ENCODE data around the gene ZFYVE16.
"Not testable (repeated sequence)": the region's sequence is repeated elsewhere in the genome, so short reads cannot be mapped to it uniquely, and the experiment has no call there.

The ZFYVE16 gene

DNA sequence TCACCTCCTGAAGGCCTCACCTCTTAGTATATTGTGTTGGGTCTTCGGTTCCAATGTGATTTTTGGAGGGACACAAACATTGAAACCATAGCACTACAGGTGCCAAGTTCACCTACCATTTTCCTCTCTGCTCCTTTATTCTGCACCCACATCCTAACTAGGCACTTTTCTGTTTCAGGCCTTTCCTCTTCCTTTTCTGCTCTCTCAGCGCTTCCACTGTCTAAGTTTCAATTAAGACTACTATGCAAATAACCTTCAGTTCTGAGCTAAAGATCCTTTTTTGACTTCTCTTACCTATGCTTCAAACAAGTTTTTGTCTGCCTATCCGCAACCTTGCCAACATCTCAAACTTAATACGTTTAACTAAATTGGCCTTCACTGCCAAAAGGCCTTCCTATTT, 25.4 kb upstream of the ZFYVE16 start:
- Histone ChIP-seq H3K36me3 (no peaks in the 10 kb centered on the region), H3K27me3 (no peaks in the 10 kb centered on the region)

GRCh38 chr5:80387063-80387768, 20.6 kb upstream of the ZFYVE16 start:
- no peak for TF ChIP-seq Cebpa-rat (IDR thresholded peaks at IDR 0.05)
- Histone ChIP-seq H4K20me1 (no peaks in the 10 kb centered on the region), H3K27ac (no peak overlapping the region), H3K4me1 (peaks cover 0 to 19% (median 0%) of the 10 kb centered on the region in 10 experiments; a peak in 2 of 20 replicates), H3K9me3 (replicated peaks in 1 of 11) (peaks cover under 1 to 12% (median 8%) of the 10 kb centered on the region in 11 experiments; a peak in 16 of 22 replicates), H3K36me3 (no peaks in the 10 kb centered on the region), H3K27me3 (no peaks in the 10 kb centered on the region), H3K4me3 (no peak overlapping the region), H3K4me2 (no peak overlapping the region), H3K9ac (no peak overlapping the region)

More for the DNA sequence above, 25.4 kb upstream of the ZFYVE16 start:
- Histone ChIP-seq H3K9me3 (replicated peaks in 1 of 11) (no peaks in the 10 kb centered on the region), H3K4me3 (no peak overlapping the region), H3K27ac (no peak overlapping the region), H3K4me1 (peaks cover 0 to 6% (median 0%) of the 10 kb centered on the region in 10 experiments; a peak in 2 of 20 replicates), H3K9ac (no peak overlapping the region), H4K20me1 (no peaks in the 10 kb centered on the region), H3K4me2 (no peak overlapping the region)
- no peak for TF ChIP-seq Cebpa-rat (IDR thresholded peaks at IDR 0.05)

DNA sequence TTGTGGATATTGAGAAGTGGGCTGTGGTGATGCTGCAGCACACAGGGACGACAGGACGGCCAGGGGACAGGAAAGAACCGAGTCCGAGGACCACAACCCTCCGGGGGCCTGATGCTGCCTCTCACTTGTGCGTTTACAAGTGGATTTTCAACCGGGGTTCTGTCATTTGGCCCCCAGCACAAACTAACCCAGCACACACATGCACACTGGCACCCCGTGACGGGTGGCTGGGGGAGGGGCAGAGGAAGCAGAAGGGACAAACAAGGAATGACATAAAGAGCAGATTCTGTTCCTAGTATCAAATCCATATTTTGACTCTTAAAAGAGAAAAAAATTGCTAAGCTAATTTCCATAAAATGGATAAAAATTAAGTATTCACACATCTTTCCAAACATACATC, 18.3 kb upstream of the ZFYVE16 start:
- TF ChIP-seq Cebpa-rat (IDR thresholded peaks at IDR 0.05): no peak
- H3K4me2 ChIP-seq: no peak overlapping the region

GRCh38 chr5:80390413-80390812, 17.5 kb upstream of the ZFYVE16 start:
- Histone ChIP-seq H3K4me1 (peaks cover 0 to 19% (median 0%) of the 10 kb centered on the region in 10 experiments; a peak in 2 of 20 replicates), H3K9me3 (replicated peaks in 1 of 11) (peaks cover 5 to 23% (median 17%) of the 10 kb centered on the region in 11 experiments; a peak in 20 of 22 replicates)
- not testable (repeated sequence) for H3K4me3 ChIP-seq, H3K4me2 ChIP-seq, H4K20me1 ChIP-seq, H3K27me3 ChIP-seq, H3K9ac ChIP-seq, H3K36me3 ChIP-seq, H3K27ac ChIP-seq

More for the DNA sequence above, 18.3 kb upstream of the ZFYVE16 start:
- H3K9ac ChIP-seq: no peak overlapping the region
- H3K27me3 ChIP-seq: no peaks in the 10 kb centered on the region
- peaks cover 5 to 23% (median 17%) of the 10 kb centered on the region in 11 experiments; a peak in 20 of 22 replicates for H3K9me3 ChIP-seq (replicated peaks in 1 of 11)
- no peaks in the 10 kb centered on the region for H4K20me1 ChIP-seq
- H3K27ac ChIP-seq: no peak overlapping the region
- H3K4me3 ChIP-seq: no peak overlapping the region
- no peaks in the 10 kb centered on the region for H3K36me3 ChIP-seq
- H3K4me1 ChIP-seq: peaks cover 0 to 19% (median 0%) of the 10 kb centered on the region in 10 experiments; a peak in 2 of 20 replicates

DNA sequence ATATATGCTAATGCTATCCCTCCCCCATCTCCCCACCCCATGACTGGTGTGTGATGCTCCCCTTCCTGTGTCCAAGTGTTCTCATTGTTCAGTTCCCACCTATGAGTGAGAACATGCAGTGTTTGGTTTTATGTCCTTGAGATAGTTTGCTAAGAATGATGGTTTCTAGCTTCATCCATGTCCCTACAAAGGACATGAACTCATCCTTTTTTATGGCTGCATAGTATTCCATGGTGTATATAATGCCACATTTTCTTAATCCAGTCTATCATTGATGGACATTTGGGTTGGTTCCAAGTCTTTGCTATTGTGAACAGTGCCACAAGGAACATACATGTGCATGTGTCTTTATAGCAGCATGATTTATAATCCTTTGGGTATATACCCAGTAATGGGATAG, 16.6 kb upstream of the ZFYVE16 start:
- H3K36me3 ChIP-seq, H3K27me3 ChIP-seq: not testable (repeated sequence)
- H3K9me3 ChIP-seq (replicated peaks in 1 of 11): peaks cover 5 to 23% (median 17%) of the 10 kb centered on the region in 11 experiments; a peak in 21 of 22 replicates

GRCh38 chr5:80399526-80400239, 8.2 kb upstream of the ZFYVE16 start:
- H3K4me1 ChIP-seq: peaks cover 13 to 58% (median 21%) of the 10 kb centered on the region in 10 experiments
- peak overlapping the region; percentile 42 to 80 (median 57); a peak in 16 of 22 replicates for H3K9ac ChIP-seq
- peaks cover 6 to 21% (median 14%) of the 10 kb centered on the region in 11 experiments; a peak in 17 of 22 replicates for H3K9me3 ChIP-seq (replicated peaks in 1 of 11)
- TF ChIP-seq Cebpa-rat (IDR thresholded peaks at IDR 0.05): peak in 10 of 11 experiments; percentile 22 to 88 (median 63); a peak in 11 of 22 replicates
- peak overlapping the region; percentile 56 to 86 (median 65) for H3K4me2 ChIP-seq
- no peaks in the 10 kb centered on the region for H4K20me1 ChIP-seq
- no peaks in the 10 kb centered on the region for H3K27me3 ChIP-seq
- no peaks in the 10 kb centered on the region for H3K36me3 ChIP-seq
- H3K27ac ChIP-seq: peak overlapping the region; percentile 58 to 94 (median 76)
- H3K4me3 ChIP-seq: peak overlapping the region in 1 of 10 experiments; percentile 16; a peak in 1 of 20 replicates

More for the DNA sequence above, 16.6 kb upstream of the ZFYVE16 start:
- H3K4me1 ChIP-seq: peaks cover 0 to 19% (median 0%) of the 10 kb centered on the region in 10 experiments; a peak in 2 of 20 replicates
- H4K20me1 ChIP-seq, H3K4me3 ChIP-seq, H3K9ac ChIP-seq, H3K27ac ChIP-seq, H3K4me2 ChIP-seq: not testable (repeated sequence)

GRCh38 chr5:80400368-80400767, 7.5 kb upstream of the ZFYVE16 start:
- peaks cover 13 to 65% (median 21%) of the 10 kb centered on the region in 10 experiments for H3K4me1 ChIP-seq
- peak overlapping the region in 8 of 11 experiments; percentile 8 to 86 (median 47); a peak in 12 of 22 replicates for H3K4me2 ChIP-seq
- H3K27ac ChIP-seq: peak overlapping the region; percentile 58 to 94 (median 76)
- peaks cover 6 to 21% (median 14%) of the 10 kb centered on the region in 11 experiments; a peak in 17 of 22 replicates for H3K9me3 ChIP-seq (replicated peaks in 1 of 11)
- H3K27me3 ChIP-seq, H4K20me1 ChIP-seq, H3K36me3 ChIP-seq: not testable (repeated sequence)
- H3K4me3 ChIP-seq: 0 out of 20 replicates have a peak overlapping the region, but pooled peaks of 1 of the 10 experiments have one; percentile 4
- peak overlapping the region in 2 of 11 experiments; percentile 66; a peak in 4 of 22 replicates for H3K9ac ChIP-seq

DNA sequence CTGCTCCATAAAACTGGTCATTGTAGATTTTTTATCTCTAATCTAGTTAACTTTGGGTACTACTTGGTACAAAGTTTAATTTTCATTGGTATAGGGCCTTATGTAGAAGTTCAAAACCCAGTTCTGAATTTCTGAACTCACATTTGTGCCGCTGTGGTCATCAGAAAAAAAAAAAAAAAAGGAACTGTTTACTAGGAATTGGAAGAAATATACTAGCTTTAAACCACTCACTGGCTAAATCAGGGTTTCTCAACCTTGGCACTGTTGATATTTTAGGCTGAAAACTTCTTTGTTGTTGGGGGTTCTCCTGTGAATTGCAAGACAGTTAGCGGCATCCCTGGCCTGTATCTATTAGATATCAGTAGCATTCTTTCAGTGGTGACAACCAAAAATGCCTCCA, 4.1 kb upstream of the ZFYVE16 start:
- no peak for TF ChIP-seq Cebpa-rat (IDR thresholded peaks at IDR 0.05)
- Histone ChIP-seq H3K4me3 (no peak overlapping the region), H4K20me1 (peaks cover 0 to 8% (median under 1%) of the 10 kb centered on the region in 11 experiments; a peak in 9 of 22 replicates), H3K9ac (peak overlapping the region in 2 of 11 experiments; percentile 17 to 48; a peak in 1 of 22 replicates), H3K9me3 (replicated peaks in 1 of 11) (peaks cover 0 to 10% (median 4%) of the 10 kb centered on the region in 11 experiments; a peak in 7 of 22 replicates), H3K27me3 (no peaks in the 10 kb centered on the region), H3K4me2 (peak overlapping the region in 3 of 11 experiments; percentile 24 to 88 (median 73); a peak in 6 of 22 replicates), H3K27ac (peak overlapping the region in 3 of 11 experiments; percentile 18 to 61 (median 55); a peak in 5 of 22 replicates), H3K36me3 (no peaks in the 10 kb centered on the region), H3K4me1 (peaks cover 18 to 77% (median 25%) of the 10 kb centered on the region in 10 experiments)
